Gastrocnemius medialis (tissue), 4 donors: ENCODE measurements around the gene RUNDC3A. TPM values are rescaled to one million over a fixed set of nuclear protein-coding genes. Genes with fewer than 3 reads are reported as not detected.

Experiments
- ATAC-seq, 2 donors: fragments of 150-250 bp; one replicate each; pipeline ENCODE4 v1.9.1; 2016
- DNase-seq, 2 donors: peaks; one replicate each; pipeline ENCODE4 v3.0.0-alpha.2; 2019
- H3K27ac ChIP-seq, 4 donors: fragments of 200-600 bp; sonication (generic); 1 replicate in 1 of 4; 2 replicates in 3 of 4; pipeline ENCODE4 v1.5.1; 2016 to 2018; ENCODE audit warnings: mild to moderate bottlenecking in 2 of 4, moderate library complexity in 1 of 4
- H3K27me3 ChIP-seq, 3 donors: fragments of 200-600 bp; sonication (generic) in 2 of 3; 1 replicate in 1 of 3; 2 replicates in 2 of 3; pipeline versions ENCODE4 v1.5.1 to v1.6.0; 2016 to 2019; ENCODE audit warnings: mild to moderate bottlenecking in 1 of 3, moderate library complexity in 1 of 3
- H3K36me3 ChIP-seq, 2 donors: fragments of 200-600 bp; sonication (generic) in 1 of 2; one replicate each; pipeline ENCODE4 v1.5.1; 2017 to 2018
- H3K4me1 ChIP-seq, 2 donors: fragments of 200-600 bp; sonication (generic) in 1 of 2; one replicate each; pipeline ENCODE4 v1.5.1; 2016 to 2017; ENCODE audit warnings: mild to moderate bottlenecking in 2 of 2
- H3K4me3 ChIP-seq, 4 donors: fragments of 200-600 bp; sonication (generic) in 3 of 4; 1 replicate in 1 of 4; 2 replicates in 3 of 4; pipeline ENCODE4 v1.5.1; 2016 to 2019; ENCODE audit warnings: mild to moderate bottlenecking in 2 of 4
- H3K9me3 ChIP-seq, 3 donors: fragments of 200-600 bp; sonication (generic) in 2 of 3; 1 replicate in 1 of 3; 2 replicates in 2 of 3; pipeline ENCODE4 v1.5.1; 2016 to 2019
- CTCF ChIP-seq, 5 experiments: fragments of 450-650 bp in 3 of 5; fragments of 200-600 bp in 2 of 5; sonication (generic) in 2 of 5; IDR thresholded peaks in 4 of 5; conservative IDR thresholded peaks in 1 of 5; 1 replicate in 4 of 5; 2 replicates in 1 of 5; pipeline ENCODE4 v1.5.1; 2016 to 2019; ENCODE audit warnings: antibody characterized with exemption in 5 of 5, mild to moderate bottlenecking in 3 of 5, moderate library complexity in 3 of 5
- POLR2A ChIP-seq, 2 donors: fragments of 450-650 bp; IDR thresholded peaks; one replicate each; pipeline ENCODE4 v1.6.1; 2017; ENCODE audit warnings: antibody characterized with exemption in 2 of 2, mild to moderate bottlenecking in 2 of 2, moderate library complexity in 2 of 2
- in situ Hi-C, 4 donors: fragments of 200-750 bp; cut with MboI; loops; one replicate each; pipeline versions ENCODE4 v1.15.0 to v1.8.0; 2017; ENCODE audit warnings: low sequenced_read_pairs in 4 of 4
- intact Hi-C: fragments of 100-400 bp; cut with DNase I; formaldehyde crosslinking; loops from one replicate; pipeline ENCODE4 v1.15.1; 2023; ENCODE audit warnings: low total_unique reads
- total RNA-seq, 4 donors: library from RNA; depleted of rRNA; stranded (reverse); fragments of >200 nt; gene quantifications; one replicate each; pipeline versions ENCODE4 v1.1.0 to v1.2.3, GENCODE V29; 2016

Gene RUNDC3A
- total RNA-seq, 4 donors from 2014 or later = not detected

- Histone ChIP-seq H3K27ac (no peak overlapping the region), H3K9me3 (no peaks in the 10 kb centered on the region), H3K4me1 (peaks cover 7 to 22% of the 10 kb centered on the region in 2 donors), H3K36me3 (no peaks in the 10 kb centered on the region), H3K4me3 (no peak overlapping the region), H3K27me3 (peaks cover 33 to 39% (median 34%) of the 10 kb centered on the region in 3 donors)
- TF ChIP-seq POLR2A (IDR thresholded peaks at IDR 0.05) (no peak), CTCF (IDR thresholded peaks at IDR 0.05 in 4 of 5, conservative IDR thresholded peaks at IDR 0.05 in 1 of 5) (no peak)
- DNase-seq (no peak), ATAC-seq (no peak)
- in situ Hi-C loops = no loop called here
- intact Hi-C loops = no loop called here
Measured at GRCh38 chr17:44311562-44312181, 3.3 kb downstream of the RUNDC3A start.

- H3K4me1 ChIP-seq = peaks cover 7 to 18% of the 10 kb centered on the region in 2 donors
- no peak for ATAC-seq
- intact Hi-C loops = no loop called here
- no peaks in the 10 kb centered on the region for H3K9me3 ChIP-seq
- no peak for DNase-seq
- H3K36me3 ChIP-seq = no peaks in the 10 kb centered on the region
- in situ Hi-C loops = no loop called here
- H3K27me3 ChIP-seq = peaks cover 37 to 38% (median 37%) of the 10 kb centered on the region in 3 donors
- TF ChIP-seq CTCF (IDR thresholded peaks at IDR 0.05 in 4 of 5, conservative IDR thresholded peaks at IDR 0.05 in 1 of 5) (no peak), POLR2A (IDR thresholded peaks at IDR 0.05) (no peak)
- H3K4me3 ChIP-seq = no peak overlapping the region
- no peak overlapping the region for H3K27ac ChIP-seq
Measured at GRCh38 chr17:44312396-44313104, 4.1 kb downstream of the RUNDC3A start.

- Histone ChIP-seq H3K9me3 (no peaks in the 10 kb centered on the region), H3K4me3 (no peak overlapping the region), H3K4me1 (peaks cover under 1 to 4% of the 10 kb centered on the region in 2 donors), H3K36me3 (peaks cover 0 to under 1% of the 10 kb centered on the region in 2 donors), H3K27ac (no peak overlapping the region), H3K27me3 (peaks cover 36 to 40% (median 39%) of the 10 kb centered on the region in 3 donors)
- ATAC-seq (no peak), DNase-seq (no peak)
- intact Hi-C loops = no loop called here
- no peak for TF ChIP-seq CTCF (IDR thresholded peaks at IDR 0.05 in 4 of 5, conservative IDR thresholded peaks at IDR 0.05 in 1 of 5)
- TF ChIP-seq POLR2A (IDR thresholded peaks at IDR 0.05) = no peak
- in situ Hi-C loops = no loop called here
Measured at GRCh38 chr17:44314031-44314430, 5.6 kb downstream of the RUNDC3A start.

- intact Hi-C loops (no loop called here), in situ Hi-C loops (no loop called here)
- ATAC-seq = no peak
- no peak for DNase-seq
- H3K27ac ChIP-seq = no peak overlapping the region
- peaks cover 0 to 5% of the 10 kb centered on the region in 2 donors for H3K36me3 ChIP-seq
- H3K9me3 ChIP-seq = no peaks in the 10 kb centered on the region
- TF ChIP-seq POLR2A (IDR thresholded peaks at IDR 0.05) (no peak), CTCF (IDR thresholded peaks at IDR 0.05 in 4 of 5, conservative IDR thresholded peaks at IDR 0.05 in 1 of 5) (no peak)
- peaks cover 36 to 40% (median 39%) of the 10 kb centered on the region in 3 donors for H3K27me3 ChIP-seq
- H3K4me3 ChIP-seq = no peak overlapping the region
- H3K4me1 ChIP-seq = peaks cover 0 to 4% of the 10 kb centered on the region in 2 donors
Measured at GRCh38 chr17:44314524-44314868, 6.1 kb downstream of the RUNDC3A start.
